ENCODE data around the gene CNTNAP2. TPM values are rescaled to one million over a fixed set of nuclear protein-coding genes. Genes with fewer than 3 reads are reported as not detected.

The CNTNAP2 gene
- total RNA-seq, 2 donors from 2014 or later, result 4.4 to 8.5 TPM

DNA sequence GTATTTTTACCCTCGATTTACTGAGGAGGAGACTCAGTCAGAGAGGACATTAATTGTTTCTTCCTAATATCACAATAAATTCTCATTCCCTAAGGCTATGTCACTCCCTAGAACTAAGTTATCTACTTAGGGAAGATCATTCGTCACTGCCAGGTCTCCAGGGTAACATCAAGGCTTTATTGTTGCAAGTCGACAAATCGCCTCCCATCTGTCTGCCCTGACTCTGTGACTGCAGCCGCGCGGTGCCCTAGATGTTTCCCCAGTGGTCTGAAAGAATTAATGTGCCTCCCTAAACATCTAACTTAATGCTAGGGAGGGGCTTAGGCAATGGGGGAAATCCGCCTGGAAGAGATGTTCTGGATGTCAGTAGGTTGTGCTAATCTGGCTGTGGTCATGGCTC lies 1915.2 kb downstream of the CNTNAP2 start:
- DNase-seq, result no peak
- TF ChIP-seq, protein P1, sequence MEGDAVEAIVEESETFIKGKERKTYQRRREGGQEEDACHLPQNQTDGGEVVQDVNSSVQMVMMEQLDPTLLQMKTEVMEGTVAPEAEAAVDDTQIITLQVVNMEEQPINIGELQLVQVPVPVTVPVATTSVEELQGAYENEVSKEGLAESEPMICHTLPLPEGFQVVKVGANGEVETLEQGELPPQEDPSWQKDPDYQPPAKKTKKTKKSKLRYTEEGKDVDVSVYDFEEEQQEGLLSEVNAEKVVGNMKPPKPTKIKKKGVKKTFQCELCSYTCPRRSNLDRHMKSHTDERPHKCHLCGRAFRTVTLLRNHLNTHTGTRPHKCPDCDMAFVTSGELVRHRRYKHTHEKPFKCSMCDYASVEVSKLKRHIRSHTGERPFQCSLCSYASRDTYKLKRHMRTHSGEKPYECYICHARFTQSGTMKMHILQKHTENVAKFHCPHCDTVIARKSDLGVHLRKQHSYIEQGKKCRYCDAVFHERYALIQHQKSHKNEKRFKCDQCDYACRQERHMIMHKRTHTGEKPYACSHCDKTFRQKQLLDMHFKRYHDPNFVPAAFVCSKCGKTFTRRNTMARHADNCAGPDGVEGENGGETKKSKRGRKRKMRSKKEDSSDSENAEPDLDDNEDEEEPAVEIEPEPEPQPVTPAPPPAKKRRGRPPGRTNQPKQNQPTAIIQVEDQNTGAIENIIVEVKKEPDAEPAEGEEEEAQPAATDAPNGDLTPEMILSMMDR (IDR thresholded peaks at IDR 0.05), result no peak
- H3K27me3 ChIP-seq, result no peaks in the 10 kb centered on the region

DNA sequence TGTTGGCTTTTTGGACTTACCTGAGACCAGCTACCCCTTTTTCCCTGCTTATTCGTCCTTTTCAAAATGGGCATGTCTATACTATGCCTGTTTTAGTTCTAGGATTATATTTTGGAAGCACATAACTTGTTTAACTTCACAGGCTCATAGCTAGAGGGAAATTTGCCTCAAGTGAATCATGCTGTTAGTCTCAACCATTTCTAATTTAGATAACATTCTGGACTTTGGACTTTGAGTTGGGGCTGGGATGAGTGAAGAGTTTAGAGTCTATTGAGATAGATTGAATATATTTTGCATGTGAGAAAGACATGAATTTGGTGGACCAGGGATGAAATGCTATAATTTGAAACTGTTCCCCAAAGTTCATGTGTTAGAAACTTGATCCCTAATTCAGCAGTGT lies 1919.3 kb downstream of the CNTNAP2 start:
- intact Hi-C loops (cut with DNase I), result no loop called here
- no peak overlapping the region for H3K27ac ChIP-seq
- H3K9me3 ChIP-seq, result no peaks in the 10 kb centered on the region
- TF ChIP-seq, protein P1 (IDR thresholded peaks at IDR 0.05), result no peak
- H3K4me3 ChIP-seq, result no peak overlapping the region
- no peaks in the 10 kb centered on the region for H3K27me3 ChIP-seq
- DNase-seq, result no peak
- no peaks in the 10 kb centered on the region for H3K4me1 ChIP-seq
- H3K36me3 ChIP-seq, result no peaks in the 10 kb centered on the region
- no peak overlapping the region for H3K9ac ChIP-seq (ENCODE audit: low read depth in 2 of 2, low read length in 2 of 2)

More for the DNA sequence above, 1915.2 kb downstream of the CNTNAP2 start:
- Histone ChIP-seq H3K27ac (no peak overlapping the region), H3K9me3 (no peaks in the 10 kb centered on the region), H3K9ac (ENCODE audit: low read depth in 2 of 2, low read length in 2 of 2) (no peak overlapping the region), H3K36me3 (no peaks in the 10 kb centered on the region), H3K4me3 (no peak overlapping the region), H3K4me1 (no peaks in the 10 kb centered on the region)
- intact Hi-C loops (cut with DNase I), result no loop called here

DNA sequence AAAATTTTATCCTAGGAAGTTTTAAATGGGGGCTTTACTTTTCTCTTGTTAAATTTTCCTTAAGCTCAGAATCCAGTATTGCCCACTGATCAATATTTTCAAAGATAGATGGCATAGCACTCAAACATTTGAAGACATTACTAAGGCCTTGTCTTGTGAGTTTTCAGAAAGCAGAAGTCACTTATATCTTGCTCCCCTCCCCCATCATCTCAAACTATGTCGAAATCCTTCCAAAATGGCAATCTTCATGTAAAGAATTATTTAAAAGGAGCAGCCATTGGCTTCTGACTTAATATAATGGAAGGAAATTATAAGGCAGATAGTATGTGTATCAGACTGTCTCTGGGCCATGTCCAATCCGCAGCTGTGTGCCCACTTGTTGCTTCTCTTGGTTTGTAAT lies 1920.4 kb downstream of the CNTNAP2 start:
- TF ChIP-seq, protein P1 (IDR thresholded peaks at IDR 0.05), result no peak

DNA sequence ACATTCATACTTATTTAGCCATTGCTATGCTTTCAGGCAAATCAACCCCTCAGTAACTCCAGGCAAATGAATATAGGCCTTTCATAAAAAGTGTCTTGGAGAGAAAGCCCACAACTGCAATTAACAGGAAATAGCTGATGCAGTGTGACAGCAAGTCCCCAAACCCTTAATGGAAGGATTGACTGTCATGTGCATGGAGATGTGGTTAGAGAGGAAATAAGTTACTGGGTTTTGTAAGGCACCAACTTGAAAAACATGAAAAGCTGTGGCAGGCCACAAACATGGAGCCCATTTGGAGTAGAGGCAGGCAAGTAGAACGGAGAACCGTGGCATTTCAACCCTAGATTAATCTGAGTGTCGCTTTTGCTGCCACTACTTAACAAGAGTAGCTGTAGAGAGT lies 1924.6 kb downstream of the CNTNAP2 start:
- no peak overlapping the region for H3K27ac ChIP-seq
- DNase-seq, result no peak
- H3K4me1 ChIP-seq, result no peaks in the 10 kb centered on the region
- TF ChIP-seq, protein P1 (IDR thresholded peaks at IDR 0.05), result no peak
- intact Hi-C loops (cut with DNase I), result no loop called here
- no peaks in the 10 kb centered on the region for H3K27me3 ChIP-seq
- no peak overlapping the region for H3K9ac ChIP-seq (ENCODE audit: low read depth in 2 of 2, low read length in 2 of 2)
- no peak overlapping the region for H3K4me3 ChIP-seq
- H3K36me3 ChIP-seq, result no peaks in the 10 kb centered on the region
- no peaks in the 10 kb centered on the region for H3K9me3 ChIP-seq

More for the DNA sequence above, 1920.4 kb downstream of the CNTNAP2 start:
- no peak overlapping the region for H3K4me3 ChIP-seq
- no peak overlapping the region for H3K27ac ChIP-seq
- H3K4me1 ChIP-seq, result no peaks in the 10 kb centered on the region
- intact Hi-C loops (cut with DNase I), result no loop called here
- H3K9ac ChIP-seq (ENCODE audit: low read depth in 2 of 2, low read length in 2 of 2), result no peak overlapping the region
- no peak for DNase-seq
- no peaks in the 10 kb centered on the region for H3K36me3 ChIP-seq
- H3K27me3 ChIP-seq, result no peaks in the 10 kb centered on the region
- H3K9me3 ChIP-seq, result no peaks in the 10 kb centered on the region

GRCh38 chr7:148042935-148043631 lies 1926.5 kb downstream of the CNTNAP2 start:
- Histone ChIP-seq H3K27ac (no peak overlapping the region), H3K9ac (ENCODE audit: low read depth in 2 of 2, low read length in 2 of 2) (no peak overlapping the region), H3K27me3 (no peaks in the 10 kb centered on the region), H3K4me1 (no peaks in the 10 kb centered on the region), H3K9me3 (no peaks in the 10 kb centered on the region), H3K36me3 (no peaks in the 10 kb centered on the region), H3K4me3 (no peak overlapping the region)
- TF ChIP-seq, protein P1 (IDR thresholded peaks at IDR 0.05), result no peak
- DNase-seq, result no peak
- intact Hi-C loops (cut with DNase I), result no loop called here
